ENCODE measurements around the gene TMEM163.

TMEM163 gene

GRCh38 chr2:134462791-134463698 lies 255.8 kb downstream of the TMEM163 start:
- in situ Hi-C loops (cut with MboI; ENCODE audit: low sequenced_read_pairs), result no loop called here

- in situ Hi-C loops (cut with MboI; ENCODE audit: low sequenced_read_pairs), result no loop called here
Measured at GRCh38 chr2:134462275-134462674, 256.5 kb downstream of the TMEM163 start.

GRCh38 chr2:134461511-134461910 lies 257.3 kb downstream of the TMEM163 start:
- in situ Hi-C loops (cut with MboI; ENCODE audit: low sequenced_read_pairs), result no loop called here

GRCh38 chr2:134460583-134460998 lies 258.2 kb downstream of the TMEM163 start:
- in situ Hi-C loops (cut with MboI; ENCODE audit: low sequenced_read_pairs), result no loop called here

- in situ Hi-C loops (cut with MboI; ENCODE audit: low sequenced_read_pairs), result no loop called here
Measured at GRCh38 chr2:134459706-134460406, 258.9 kb downstream of the TMEM163 start.

GRCh38 chr2:134458950-134459349 lies 259.9 kb downstream of the TMEM163 start:
- in situ Hi-C loops (cut with MboI; ENCODE audit: low sequenced_read_pairs), result no loop called here

- in situ Hi-C loops (cut with MboI; ENCODE audit: low sequenced_read_pairs), result no loop called here
Measured at GRCh38 chr2:134458473-134458853, 260.3 kb downstream of the TMEM163 start.

- in situ Hi-C loops (cut with MboI; ENCODE audit: low sequenced_read_pairs), result no loop called here
Measured at GRCh38 chr2:134457765-134458472, 260.9 kb downstream of the TMEM163 start.

- in situ Hi-C loops (cut with MboI; ENCODE audit: low sequenced_read_pairs), result no loop called here
Measured at GRCh38 chr2:134457353-134457752, 261.4 kb downstream of the TMEM163 start.

- in situ Hi-C loops (cut with MboI; ENCODE audit: low sequenced_read_pairs), result no loop called here
Measured at GRCh38 chr2:134455426-134455825, 263.4 kb downstream of the TMEM163 start.

- in situ Hi-C loops (cut with MboI; ENCODE audit: low sequenced_read_pairs), result no loop called here
Measured at GRCh38 chr2:134454931-134455330, 263.9 kb downstream of the TMEM163 start.

- in situ Hi-C loops (cut with MboI; ENCODE audit: low sequenced_read_pairs), result no loop called here
Measured at GRCh38 chr2:134454426-134454825, 264.4 kb downstream of the TMEM163 start.

GRCh38 chr2:134453973-134454372 lies 264.8 kb downstream of the TMEM163 start:
- in situ Hi-C loops (cut with MboI; ENCODE audit: low sequenced_read_pairs), result no loop called here

GRCh38 chr2:134453476-134453875 lies 265.3 kb downstream of the TMEM163 start:
- in situ Hi-C loops (cut with MboI; ENCODE audit: low sequenced_read_pairs), result no loop called here

- in situ Hi-C loops (cut with MboI; ENCODE audit: low sequenced_read_pairs), result no loop called here
Measured at GRCh38 chr2:134452042-134452733, 266.6 kb downstream of the TMEM163 start.

GRCh38 chr2:134451347-134451630 lies 267.5 kb downstream of the TMEM163 start:
- in situ Hi-C loops (cut with MboI; ENCODE audit: low sequenced_read_pairs), result no loop called here

GRCh38 chr2:134449751-134450513 lies 268.9 kb downstream of the TMEM163 start:
- in situ Hi-C loops (cut with MboI; ENCODE audit: low sequenced_read_pairs), result no loop called here

- in situ Hi-C loops (cut with MboI; ENCODE audit: low sequenced_read_pairs), result no loop called here
Measured at GRCh38 chr2:134449157-134449556, 269.6 kb downstream of the TMEM163 start.

- in situ Hi-C loops (cut with MboI; ENCODE audit: low sequenced_read_pairs), result no loop called here
Measured at GRCh38 chr2:134448650-134449049, 270.1 kb downstream of the TMEM163 start.

- in situ Hi-C loops (cut with MboI; ENCODE audit: low sequenced_read_pairs), result no loop called here
Measured at GRCh38 chr2:134447669-134448068, 271.1 kb downstream of the TMEM163 start.
